GM21360 (cell line): ENCODE results near the gene STK17A.

ENCODE experiments used
- ATAC-seq: cut with Tn5 transposase; IDR thresholded peaks from one replicate; pipeline ENCODE4 v1.9.1; 2021; ENCODE audit warnings: mild to moderate bottlenecking, moderate library complexity; ENCODE audit not compliant: unreplicated experiment

The STK17A gene

GRCh38 chr7:43582503-43583423 lies at the start of gene STK17A:
STK17A (plus strand) TSS chr7:43583108; CDS start chr7:43583244, 136 bp downstream.
- peak; percentile 75 for ATAC-seq

GRCh38 chr7:43533801-43534479 lies 49.0 kb upstream of the STK17A start:
- no peak for ATAC-seq

- ATAC-seq: no peak
Observed at GRCh38 chr7:43535031-43535451, 47.9 kb upstream of the STK17A start.

GRCh38 chr7:43535810-43536585 lies 46.9 kb upstream of the STK17A start:
- no peak for ATAC-seq

- no peak for ATAC-seq
Observed at GRCh38 chr7:43536773-43537172, 46.1 kb upstream of the STK17A start.

GRCh38 chr7:43537765-43538403 lies 45.0 kb upstream of the STK17A start:
- ATAC-seq: no peak

GRCh38 chr7:43538404-43538771 lies 44.5 kb upstream of the STK17A start:
- no peak for ATAC-seq

GRCh38 chr7:43540471-43540870 lies 42.4 kb upstream of the STK17A start:
- ATAC-seq: no peak

- ATAC-seq: no peak
Observed at GRCh38 chr7:43542716-43543115, 40.2 kb upstream of the STK17A start.

GRCh38 chr7:43546231-43546630 lies 36.7 kb upstream of the STK17A start:
- no peak for ATAC-seq

- no peak for ATAC-seq
Observed at GRCh38 chr7:43550427-43550826, 32.5 kb upstream of the STK17A start.

GRCh38 chr7:43552122-43552521 lies 30.8 kb upstream of the STK17A start:
- no peak for ATAC-seq

GRCh38 chr7:43553999-43554398 lies 28.9 kb upstream of the STK17A start:
- ATAC-seq: no peak

- no peak for ATAC-seq
Observed at GRCh38 chr7:43554423-43554822, 28.5 kb upstream of the STK17A start.

- no peak for ATAC-seq
Observed at GRCh38 chr7:43557831-43558495, 24.9 kb upstream of the STK17A start.

GRCh38 chr7:43559171-43559945 lies 23.6 kb upstream of the STK17A start:
- ATAC-seq: no peak

GRCh38 chr7:43559946-43560335 lies 23.0 kb upstream of the STK17A start:
- ATAC-seq: no peak

GRCh38 chr7:43560742-43561330 lies 22.1 kb upstream of the STK17A start:
- ATAC-seq: no peak

GRCh38 chr7:43562383-43562782 lies 20.5 kb upstream of the STK17A start:
- no peak for ATAC-seq
